ENCODE measurements around the gene RFX4.
A peak's percentile ranks its signal among the peaks of the same experiment; 100 is the strongest.

The RFX4 gene

GRCh38 chr12:106740818-106741217, 158.0 kb downstream of the RFX4 start:
- no peak for DNase-seq (ENCODE audit: low spot score)
- in situ Hi-C loops (cut with MboI; ENCODE audit: low pct_unique_long_range_greater_than_20kb, low sequenced_read_pairs, unreplicated experiment) = no loop called here

DNA sequence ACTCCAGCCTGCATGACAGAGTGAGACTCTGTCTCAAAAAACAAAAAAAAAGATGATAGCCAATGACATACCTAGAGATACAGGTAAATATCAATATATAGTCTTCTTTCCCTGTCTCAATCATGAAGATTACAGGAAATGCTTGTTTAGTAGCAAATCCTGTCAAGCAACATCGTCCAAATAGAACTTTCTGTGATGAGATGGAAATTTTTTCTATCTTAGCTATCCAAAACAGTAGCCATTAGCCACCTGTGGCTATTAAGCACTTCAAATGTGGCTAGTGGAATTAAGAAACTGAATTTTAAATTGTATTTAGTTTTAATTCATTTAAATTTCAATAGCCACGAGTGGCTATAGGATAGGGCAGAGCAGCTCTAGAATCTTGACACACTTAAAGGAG, 158.4 kb downstream of the RFX4 start:
- DNase-seq (ENCODE audit: low spot score) = no peak
- TF ChIP-seq CTCF (IDR thresholded peaks at IDR 0.05; ENCODE audit: extremely low read depth, insufficient read depth, missing control alignments) = no peak
- in situ Hi-C loops (cut with MboI; ENCODE audit: low pct_unique_long_range_greater_than_20kb, low sequenced_read_pairs, unreplicated experiment) = no loop called here

More at GRCh38 chr12:106740818-106741217, 158.0 kb downstream of the RFX4 start:
- TF ChIP-seq CTCF (IDR thresholded peaks at IDR 0.05; ENCODE audit: extremely low read depth, insufficient read depth, missing control alignments) = no peak

- TF ChIP-seq CTCF (IDR thresholded peaks at IDR 0.05; ENCODE audit: extremely low read depth, insufficient read depth, missing control alignments) = no peak
- in situ Hi-C loops (cut with MboI; ENCODE audit: low pct_unique_long_range_greater_than_20kb, low sequenced_read_pairs, unreplicated experiment) = no loop called here
- no peak for DNase-seq (ENCODE audit: low spot score)
Observed at GRCh38 chr12:106743270-106743988, 160.6 kb downstream of the RFX4 start.

GRCh38 chr12:106744600-106744999, 161.8 kb downstream of the RFX4 start:
- in situ Hi-C loops (cut with MboI; ENCODE audit: low pct_unique_long_range_greater_than_20kb, low sequenced_read_pairs, unreplicated experiment) = no loop called here
- TF ChIP-seq CTCF (IDR thresholded peaks at IDR 0.05; ENCODE audit: extremely low read depth, insufficient read depth, missing control alignments) = no peak

GRCh38 chr12:106745181-106745745, 162.5 kb downstream of the RFX4 start:
- in situ Hi-C loops (cut with MboI; ENCODE audit: low pct_unique_long_range_greater_than_20kb, low sequenced_read_pairs, unreplicated experiment) = no loop called here
- no peak for DNase-seq (ENCODE audit: low spot score)
- no peak for TF ChIP-seq CTCF (IDR thresholded peaks at IDR 0.05; ENCODE audit: extremely low read depth, insufficient read depth, missing control alignments)

More at GRCh38 chr12:106744600-106744999, 161.8 kb downstream of the RFX4 start:
- DNase-seq (ENCODE audit: low spot score) = no peak

- in situ Hi-C loops (cut with MboI; ENCODE audit: low pct_unique_long_range_greater_than_20kb, low sequenced_read_pairs, unreplicated experiment) = no loop called here
- DNase-seq (ENCODE audit: low spot score) = peak; percentile 15
- no peak for TF ChIP-seq CTCF (IDR thresholded peaks at IDR 0.05; ENCODE audit: extremely low read depth, insufficient read depth, missing control alignments)
Observed at GRCh38 chr12:106747973-106748436, 165.2 kb downstream of the RFX4 start.

All from GM13977 (cell line).